ENCODE data around the gene RBPMS2.

DNA sequence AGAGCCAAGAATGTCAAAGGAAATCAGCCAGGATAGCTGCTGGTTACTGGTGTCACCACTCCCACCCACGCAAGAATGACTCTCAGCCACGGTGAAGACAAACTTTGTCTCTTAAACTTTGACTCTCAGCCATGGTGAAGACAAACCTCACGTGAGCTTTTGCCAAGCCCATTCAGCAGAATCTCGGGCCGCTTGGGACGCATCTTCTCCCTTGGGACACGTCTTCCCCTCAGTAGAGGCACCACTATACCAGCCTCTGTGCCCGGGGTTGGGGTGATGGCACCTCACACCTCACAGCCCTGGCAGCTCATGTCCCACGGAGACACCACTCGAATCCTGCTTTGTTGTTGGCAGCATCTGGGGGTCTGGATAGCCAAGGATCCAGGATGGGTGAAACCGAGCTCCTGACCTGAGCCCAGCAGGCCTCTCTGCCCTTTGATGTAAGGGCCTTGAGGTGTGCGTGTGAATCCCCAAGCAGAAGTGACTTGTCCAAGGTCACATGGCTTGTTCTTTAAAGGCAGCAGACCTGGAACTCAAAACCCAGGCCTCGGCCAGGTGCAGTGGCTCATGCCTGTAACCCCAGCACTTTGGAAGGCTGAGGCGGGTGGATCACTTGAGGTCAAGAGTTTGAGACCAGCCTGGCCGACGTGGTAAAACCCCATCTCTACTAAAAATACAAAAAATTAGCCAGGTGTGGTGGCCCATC, 21.8 kb downstream of the RBPMS2 start:
- TF ChIP-seq, protein P1, sequence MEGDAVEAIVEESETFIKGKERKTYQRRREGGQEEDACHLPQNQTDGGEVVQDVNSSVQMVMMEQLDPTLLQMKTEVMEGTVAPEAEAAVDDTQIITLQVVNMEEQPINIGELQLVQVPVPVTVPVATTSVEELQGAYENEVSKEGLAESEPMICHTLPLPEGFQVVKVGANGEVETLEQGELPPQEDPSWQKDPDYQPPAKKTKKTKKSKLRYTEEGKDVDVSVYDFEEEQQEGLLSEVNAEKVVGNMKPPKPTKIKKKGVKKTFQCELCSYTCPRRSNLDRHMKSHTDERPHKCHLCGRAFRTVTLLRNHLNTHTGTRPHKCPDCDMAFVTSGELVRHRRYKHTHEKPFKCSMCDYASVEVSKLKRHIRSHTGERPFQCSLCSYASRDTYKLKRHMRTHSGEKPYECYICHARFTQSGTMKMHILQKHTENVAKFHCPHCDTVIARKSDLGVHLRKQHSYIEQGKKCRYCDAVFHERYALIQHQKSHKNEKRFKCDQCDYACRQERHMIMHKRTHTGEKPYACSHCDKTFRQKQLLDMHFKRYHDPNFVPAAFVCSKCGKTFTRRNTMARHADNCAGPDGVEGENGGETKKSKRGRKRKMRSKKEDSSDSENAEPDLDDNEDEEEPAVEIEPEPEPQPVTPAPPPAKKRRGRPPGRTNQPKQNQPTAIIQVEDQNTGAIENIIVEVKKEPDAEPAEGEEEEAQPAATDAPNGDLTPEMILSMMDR (IDR thresholded peaks at IDR 0.05): no peak
- TF ChIP-seq POLR2AphosphoS5 (IDR thresholded peaks at IDR 0.05) (no peak), POLR2A (IDR thresholded peaks at IDR 0.05) (no peak)

Measured in prostate gland (tissue), 2 donors.